Keratinocyte (primary cell): ENCODE data around the gene MYF6.

Source experiments
- EZH2 ChIP-seq: IDR thresholded peaks from one replicate; pipeline ENCODE4 v1.6.1; 2012; ENCODE audit warnings: inconsistent platforms, mild to moderate bottlenecking, low read length, moderate library complexity
- TF ChIP-seq, protein P1 (sequence below), 3 experiments: IDR thresholded peaks in 1 of 3; conservative IDR thresholded peaks in 1 of 3; optimal IDR thresholded peaks in 1 of 3; 2 replicates in 2 of 3; 3 replicates in 1 of 3; pipeline versions ENCODE3 to v1.5.1; 2011; ENCODE audit warnings: low read length in 3 of 3, mild to moderate bottlenecking in 3 of 3, moderate library complexity in 2 of 3, control low read depth in 1 of 3, inconsistent platforms in 1 of 3; ENCODE audit not compliant: insufficient read depth in 2 of 3; ENCODE audit errors: extremely low read depth in 1 of 3

DNA sequence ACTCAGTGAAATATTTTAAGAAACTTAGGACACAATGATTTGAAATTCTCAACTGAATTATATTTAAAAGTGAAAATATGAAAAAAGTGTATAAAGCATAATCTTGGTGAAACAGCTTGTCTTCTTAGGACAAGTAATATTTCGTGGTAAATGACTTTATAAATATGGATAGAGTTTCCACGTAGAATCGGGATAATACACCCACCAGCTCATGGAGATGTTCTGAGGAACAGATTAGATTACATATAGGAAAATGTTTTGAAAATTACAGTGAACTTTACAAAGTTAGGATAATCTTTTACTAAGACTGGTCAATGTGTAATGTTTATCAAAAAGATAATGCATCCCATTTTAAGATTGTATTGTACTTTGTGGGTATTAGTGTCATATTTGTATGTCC lies 25.6 kb upstream of the MYF6 start:
- TF ChIP-seq, protein P1, sequence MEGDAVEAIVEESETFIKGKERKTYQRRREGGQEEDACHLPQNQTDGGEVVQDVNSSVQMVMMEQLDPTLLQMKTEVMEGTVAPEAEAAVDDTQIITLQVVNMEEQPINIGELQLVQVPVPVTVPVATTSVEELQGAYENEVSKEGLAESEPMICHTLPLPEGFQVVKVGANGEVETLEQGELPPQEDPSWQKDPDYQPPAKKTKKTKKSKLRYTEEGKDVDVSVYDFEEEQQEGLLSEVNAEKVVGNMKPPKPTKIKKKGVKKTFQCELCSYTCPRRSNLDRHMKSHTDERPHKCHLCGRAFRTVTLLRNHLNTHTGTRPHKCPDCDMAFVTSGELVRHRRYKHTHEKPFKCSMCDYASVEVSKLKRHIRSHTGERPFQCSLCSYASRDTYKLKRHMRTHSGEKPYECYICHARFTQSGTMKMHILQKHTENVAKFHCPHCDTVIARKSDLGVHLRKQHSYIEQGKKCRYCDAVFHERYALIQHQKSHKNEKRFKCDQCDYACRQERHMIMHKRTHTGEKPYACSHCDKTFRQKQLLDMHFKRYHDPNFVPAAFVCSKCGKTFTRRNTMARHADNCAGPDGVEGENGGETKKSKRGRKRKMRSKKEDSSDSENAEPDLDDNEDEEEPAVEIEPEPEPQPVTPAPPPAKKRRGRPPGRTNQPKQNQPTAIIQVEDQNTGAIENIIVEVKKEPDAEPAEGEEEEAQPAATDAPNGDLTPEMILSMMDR (optimal IDR thresholded peaks at IDR 0.05 in 1 of 3, IDR thresholded peaks at IDR 0.05 in 1 of 3, conservative IDR thresholded peaks at IDR 0.05 in 1 of 3; ENCODE audit: extremely low read depth in 1 of 3, insufficient read depth in 2 of 3, low read length in 3 of 3) = no peak
- TF ChIP-seq EZH2 = no peak
